Activated CD4-positive, alpha-beta T cell treated with anti-CD3 and anti-CD28 coated beads for 1 hour (primary cell): ENCODE data around the gene GSC2.

Experiments
- DNase-seq: peaks from one replicate; pipeline ENCODE4 v3.0.0-alpha.2; 2020

Gene GSC2

GRCh38 chr22:19149991-19150390 lies at the start of gene GSC2:
GSC2 (minus strand) TSS chr22:19150292; CDS start chr22:19150283, 9 bp downstream.
- DNase-seq, result no peak

- no peak for DNase-seq
These were observed 49.4 kb upstream of the GSC2 start for GRCh38 chr22:19199479-19199878.

GRCh38 chr22:19197997-19198865 lies 48.1 kb upstream of the GSC2 start:
- no peak for DNase-seq

GRCh38 chr22:19196841-19197612 lies 46.9 kb upstream of the GSC2 start:
- DNase-seq, result no peak

GRCh38 chr22:19195796-19196731 lies 46.0 kb upstream of the GSC2 start:
- DNase-seq, result no peak

GRCh38 chr22:19194766-19195536 lies 44.9 kb upstream of the GSC2 start:
- DNase-seq, result no peak

GRCh38 chr22:19193879-19194278 lies 43.8 kb upstream of the GSC2 start:
- no peak for DNase-seq

GRCh38 chr22:19187716-19188563 lies 37.8 kb upstream of the GSC2 start:
- no peak for DNase-seq

- DNase-seq, result no peak
These were observed 34.3 kb upstream of the GSC2 start for GRCh38 chr22:19184276-19184997.

GRCh38 chr22:19183216-19183615 lies 33.1 kb upstream of the GSC2 start:
- no peak for DNase-seq

GRCh38 chr22:19182472-19183157 lies 32.5 kb upstream of the GSC2 start:
- DNase-seq, result no peak

GRCh38 chr22:19181786-19182471 lies 31.8 kb upstream of the GSC2 start:
- DNase-seq, result no peak

GRCh38 chr22:19180740-19181410 lies 30.8 kb upstream of the GSC2 start:
- DNase-seq, result no peak

GRCh38 chr22:19180234-19180633 lies 30.1 kb upstream of the GSC2 start:
- no peak for DNase-seq

GRCh38 chr22:19179497-19180048 lies 29.5 kb upstream of the GSC2 start:
- no peak for DNase-seq

- DNase-seq, result peak; percentile 65
These were observed 28.8 kb upstream of the GSC2 start, which contains the start of gene SLC25A1 for GRCh38 chr22:19178657-19179496. SLC25A1 (minus strand) TSS chr22:19178736; CDS start chr22:19178673, 63 bp downstream.

- peak; percentile 29 for DNase-seq
These were observed 28.1 kb upstream of the GSC2 start for GRCh38 chr22:19178065-19178656.
